Fibroblast of mammary gland (primary cell): ENCODE measurements around the gene COPS2.

Experiments used
- DNase-seq: peaks from one replicate; pipeline ENCODE4 v3.0.0-alpha.2; 2010; ENCODE audit warnings: low read depth
- H3K4me3 ChIP-seq: 2 replicates; pipeline ENCODE4 v1.5.1; 2011; ENCODE audit warnings: low read depth, mild to moderate bottlenecking, low read length, moderate library complexity; ENCODE audit not compliant: control insufficient read depth
- TF ChIP-seq, protein P1 (sequence below): conservative IDR thresholded peaks from 2 replicates; pipeline ENCODE4 v1.5.1; 2011; ENCODE audit warnings: low read depth, low read length, inconsistent platforms; ENCODE audit not compliant: control insufficient read depth, insufficient read depth

Gene COPS2

GRCh38 chr15:49131403-49131802 is 24.0 kb downstream of the COPS2 start:
- TF ChIP-seq, protein P1, sequence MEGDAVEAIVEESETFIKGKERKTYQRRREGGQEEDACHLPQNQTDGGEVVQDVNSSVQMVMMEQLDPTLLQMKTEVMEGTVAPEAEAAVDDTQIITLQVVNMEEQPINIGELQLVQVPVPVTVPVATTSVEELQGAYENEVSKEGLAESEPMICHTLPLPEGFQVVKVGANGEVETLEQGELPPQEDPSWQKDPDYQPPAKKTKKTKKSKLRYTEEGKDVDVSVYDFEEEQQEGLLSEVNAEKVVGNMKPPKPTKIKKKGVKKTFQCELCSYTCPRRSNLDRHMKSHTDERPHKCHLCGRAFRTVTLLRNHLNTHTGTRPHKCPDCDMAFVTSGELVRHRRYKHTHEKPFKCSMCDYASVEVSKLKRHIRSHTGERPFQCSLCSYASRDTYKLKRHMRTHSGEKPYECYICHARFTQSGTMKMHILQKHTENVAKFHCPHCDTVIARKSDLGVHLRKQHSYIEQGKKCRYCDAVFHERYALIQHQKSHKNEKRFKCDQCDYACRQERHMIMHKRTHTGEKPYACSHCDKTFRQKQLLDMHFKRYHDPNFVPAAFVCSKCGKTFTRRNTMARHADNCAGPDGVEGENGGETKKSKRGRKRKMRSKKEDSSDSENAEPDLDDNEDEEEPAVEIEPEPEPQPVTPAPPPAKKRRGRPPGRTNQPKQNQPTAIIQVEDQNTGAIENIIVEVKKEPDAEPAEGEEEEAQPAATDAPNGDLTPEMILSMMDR: no peak
- no peak overlapping the region for H3K4me3 ChIP-seq
- no peak for DNase-seq

DNA sequence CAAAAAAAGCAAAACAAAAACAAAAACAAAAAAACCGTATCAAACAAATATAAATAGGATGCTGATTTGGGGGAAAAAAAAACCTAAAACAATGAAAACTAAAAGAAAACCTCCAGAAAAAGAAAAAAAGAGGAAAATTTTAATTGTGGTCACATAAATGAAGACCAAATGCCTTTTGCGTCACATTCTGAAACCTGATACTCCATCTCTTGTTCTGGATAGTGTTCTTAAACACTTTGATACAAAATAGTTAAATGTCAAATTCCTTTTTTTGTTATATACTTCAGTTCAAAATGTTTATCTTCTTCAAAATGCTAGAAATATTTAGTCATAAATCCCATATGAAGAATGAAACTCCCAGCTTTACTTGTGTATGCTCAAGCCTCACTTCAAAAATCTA is 31.0 kb downstream of the COPS2 start:
- H3K4me3 ChIP-seq: no peak overlapping the region
- no peak for DNase-seq
- TF ChIP-seq, protein P1: no peak

GRCh38 chr15:49122541-49123062 is 32.8 kb downstream of the COPS2 start:
- TF ChIP-seq, protein P1: no peak
- DNase-seq: no peak
- no peak overlapping the region for H3K4me3 ChIP-seq

DNA sequence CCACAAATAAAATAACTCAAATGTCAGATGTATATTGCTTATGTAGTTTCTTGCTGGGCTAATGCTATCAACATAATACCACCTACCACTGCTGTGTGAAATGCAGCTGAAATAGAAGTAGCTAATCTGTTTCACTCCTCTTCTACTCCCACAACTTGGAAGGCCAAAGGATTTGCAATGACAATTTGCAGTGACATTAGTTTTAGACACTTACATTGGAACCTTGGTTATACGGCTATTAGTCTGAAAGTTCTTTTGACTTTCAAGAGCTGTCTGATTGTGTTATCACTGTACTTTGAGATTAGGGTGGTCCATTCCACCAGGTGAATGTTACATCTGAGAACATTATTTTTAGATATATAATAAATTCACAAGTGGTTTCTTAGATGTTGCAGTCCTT is 33.5 kb downstream of the COPS2 start:
- no peak for DNase-seq
- H3K4me3 ChIP-seq: no peak overlapping the region
- TF ChIP-seq, protein P1: no peak

GRCh38 chr15:49120832-49121231 is 34.6 kb downstream of the COPS2 start:
- DNase-seq: no peak
- no peak overlapping the region for H3K4me3 ChIP-seq
- TF ChIP-seq, protein P1: no peak

DNA sequence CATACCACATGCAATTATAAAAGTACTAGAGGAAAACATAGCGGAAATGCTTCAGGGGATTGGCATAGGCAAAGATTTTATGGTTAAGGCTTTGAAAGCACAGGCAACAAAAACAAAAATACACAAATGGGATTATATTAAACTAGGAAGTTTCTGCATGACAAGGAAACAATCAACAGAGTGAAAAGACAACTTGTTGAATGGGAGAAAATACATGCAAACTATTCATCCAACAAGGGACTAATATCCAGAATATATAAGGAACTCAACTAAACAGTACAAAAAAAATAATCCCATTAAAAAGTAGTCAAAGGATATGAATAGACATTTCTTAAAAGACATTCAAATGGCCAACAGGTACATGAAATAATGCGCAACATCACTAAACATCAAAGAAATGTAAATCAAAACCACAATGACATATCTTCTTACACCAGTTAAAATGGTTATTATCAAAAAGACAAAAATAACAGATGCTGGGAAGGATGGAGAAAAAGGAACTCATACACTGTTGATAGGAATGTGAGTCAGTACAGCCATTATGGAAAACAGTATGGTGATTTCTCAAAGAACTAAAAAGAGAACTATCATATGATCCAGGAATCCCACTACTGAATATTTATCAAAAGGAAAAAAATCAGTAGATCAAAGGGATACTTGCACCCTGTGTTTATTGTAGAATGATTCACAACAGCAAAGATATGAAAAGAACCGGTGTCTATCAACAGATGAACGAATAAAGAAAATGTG is 39.1 kb downstream of the COPS2 start:
- DNase-seq: no peak
- TF ChIP-seq, protein P1: no peak
- no peak overlapping the region for H3K4me3 ChIP-seq
